ENCODE measurements around the gene ABHD8.

The ABHD8 gene

DNA sequence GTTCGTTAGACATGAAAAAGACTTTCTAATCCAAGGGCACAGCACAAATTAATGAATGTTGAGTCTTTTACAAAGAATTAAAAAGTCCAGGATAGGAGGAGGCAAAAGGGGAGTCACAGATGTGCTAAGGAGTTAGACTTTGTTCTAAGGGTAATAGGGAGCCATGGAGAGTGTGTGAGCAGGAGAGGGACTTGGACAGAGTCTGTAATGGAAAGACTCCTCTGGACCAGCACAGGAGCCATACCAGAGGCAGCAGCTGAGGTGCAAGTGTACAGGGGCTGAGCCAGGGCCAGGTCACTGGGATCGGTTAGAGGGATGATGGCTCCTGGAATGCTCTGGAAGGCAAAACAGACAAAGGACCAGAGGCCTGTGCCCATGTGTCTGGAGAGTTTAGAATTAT lies 44.7 kb upstream of the ABHD8 start:
- no peak for TF ChIP-seq CEBPB (IDR thresholded peaks at IDR 0.05)
- TF ChIP-seq YY1 (IDR thresholded peaks at IDR 0.05; ENCODE audit: low read depth): no peak
- TF ChIP-seq NFIC (IDR thresholded peaks at IDR 0.05): no peak
- TF ChIP-seq USF1 (IDR thresholded peaks at IDR 0.05): no peak
- TF ChIP-seq CREB1 (IDR thresholded peaks at IDR 0.05; ENCODE audit: low read depth): no peak

- TF ChIP-seq EP300 (IDR thresholded peaks at IDR 0.05; ENCODE audit: borderline replicate concordance) (no peak), EGR1 (IDR thresholded peaks at IDR 0.05) (no peak), USF1 (IDR thresholded peaks at IDR 0.05) (no peak), FOXM1 (IDR thresholded peaks at IDR 0.05; ENCODE audit: borderline replicate concordance, low read depth) (no peak), TEAD4 (IDR thresholded peaks at IDR 0.05) (no peak)
These were observed 44.1 kb upstream of the ABHD8 start for GRCh38 chr19:17347361-17347760.

GRCh38 chr19:17346109-17346671 lies 43.0 kb upstream of the ABHD8 start:
- no peak for TF ChIP-seq CREB1 (IDR thresholded peaks at IDR 0.05; ENCODE audit: low read depth)
- TF ChIP-seq RAD21 (IDR thresholded peaks at IDR 0.05; ENCODE audit: low read depth): peak; percentile 86
- no peak for TF ChIP-seq USF1 (IDR thresholded peaks at IDR 0.05)
- TF ChIP-seq TAF1 (IDR thresholded peaks at IDR 0.05; ENCODE audit: low read depth): no peak
- TF ChIP-seq ZBTB7A (IDR thresholded peaks at IDR 0.05; ENCODE audit: low read depth): no peak
- TF ChIP-seq YY1 (IDR thresholded peaks at IDR 0.05; ENCODE audit: low read depth): no peak
- 0 out of 2 replicates have a peak, but pooled peaks have one; percentile 12 for TF ChIP-seq MAX (IDR thresholded peaks at IDR 0.05)
- TF ChIP-seq CEBPB (IDR thresholded peaks at IDR 0.05): no peak
- TF ChIP-seq NFIC (IDR thresholded peaks at IDR 0.05): no peak
- no peak for TF ChIP-seq FOXM1 (IDR thresholded peaks at IDR 0.05; ENCODE audit: borderline replicate concordance, low read depth)

DNA sequence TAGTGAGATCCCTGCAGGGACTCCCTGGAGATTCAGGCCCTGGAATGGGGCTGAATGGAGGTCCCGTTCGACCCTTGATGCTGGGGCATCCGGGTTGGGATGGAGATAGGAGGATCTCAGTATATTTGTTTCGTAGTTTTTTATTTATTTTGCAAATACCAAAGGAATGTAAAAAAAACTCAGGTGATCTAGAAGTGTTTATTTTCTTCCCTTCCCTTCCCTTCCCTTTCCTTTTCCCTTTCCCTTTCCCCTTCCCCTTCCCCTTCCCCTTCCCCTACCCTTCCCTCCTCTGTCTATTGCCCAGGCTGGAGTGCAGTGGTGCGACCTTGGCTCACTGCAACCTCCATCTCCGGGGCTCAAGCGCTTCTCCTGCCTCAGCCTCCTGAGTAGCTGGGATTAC lies 38.6 kb upstream of the ABHD8 start:
- TF ChIP-seq EP300 (IDR thresholded peaks at IDR 0.05; ENCODE audit: borderline replicate concordance) (no peak), EGR1 (IDR thresholded peaks at IDR 0.05) (no peak), ZBTB7A (IDR thresholded peaks at IDR 0.05; ENCODE audit: low read depth) (no peak), RAD21 (IDR thresholded peaks at IDR 0.05; ENCODE audit: low read depth) (no peak), NFIC (IDR thresholded peaks at IDR 0.05) (no peak), CEBPB (IDR thresholded peaks at IDR 0.05) (no peak)

DNA sequence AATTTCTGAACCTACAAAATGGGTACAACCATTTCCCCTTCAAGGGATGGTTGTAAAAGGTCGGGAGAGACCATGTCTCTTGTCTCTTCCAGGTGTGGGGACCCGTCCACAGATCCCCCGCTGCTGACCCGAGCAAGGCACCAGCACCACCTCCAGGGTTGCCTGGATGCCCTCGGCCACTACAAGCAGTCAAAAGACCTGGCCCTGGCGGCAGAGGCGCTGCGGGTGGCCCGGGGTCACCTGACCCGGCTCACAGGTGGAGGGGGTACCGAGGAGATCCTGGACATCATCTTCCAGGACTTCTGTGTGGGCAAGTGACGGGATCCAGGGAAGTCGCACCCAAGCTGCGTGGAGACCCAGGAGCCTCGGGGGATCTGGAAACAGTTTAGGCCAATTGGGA lies 38.2 kb upstream of the ABHD8 start:
- TF ChIP-seq CEBPB (IDR thresholded peaks at IDR 0.05) (no peak), NFIC (IDR thresholded peaks at IDR 0.05) (no peak), TCF12 (IDR thresholded peaks at IDR 0.05; ENCODE audit: low read depth) (no peak), FOXM1 (IDR thresholded peaks at IDR 0.05; ENCODE audit: borderline replicate concordance, low read depth) (no peak), EGR1 (IDR thresholded peaks at IDR 0.05) (no peak), TEAD4 (IDR thresholded peaks at IDR 0.05) (no peak), RAD21 (IDR thresholded peaks at IDR 0.05; ENCODE audit: low read depth) (no peak), ZBTB7A (IDR thresholded peaks at IDR 0.05; ENCODE audit: low read depth) (no peak), CREB1 (IDR thresholded peaks at IDR 0.05; ENCODE audit: low read depth) (no peak), USF1 (IDR thresholded peaks at IDR 0.05) (no peak), TAF1 (IDR thresholded peaks at IDR 0.05; ENCODE audit: low read depth) (no peak), EP300 (IDR thresholded peaks at IDR 0.05; ENCODE audit: borderline replicate concordance) (no peak), YY1 (IDR thresholded peaks at IDR 0.05; ENCODE audit: low read depth) (no peak), MAX (IDR thresholded peaks at IDR 0.05) (no peak)
- TF ChIP-seq, protein P1, sequence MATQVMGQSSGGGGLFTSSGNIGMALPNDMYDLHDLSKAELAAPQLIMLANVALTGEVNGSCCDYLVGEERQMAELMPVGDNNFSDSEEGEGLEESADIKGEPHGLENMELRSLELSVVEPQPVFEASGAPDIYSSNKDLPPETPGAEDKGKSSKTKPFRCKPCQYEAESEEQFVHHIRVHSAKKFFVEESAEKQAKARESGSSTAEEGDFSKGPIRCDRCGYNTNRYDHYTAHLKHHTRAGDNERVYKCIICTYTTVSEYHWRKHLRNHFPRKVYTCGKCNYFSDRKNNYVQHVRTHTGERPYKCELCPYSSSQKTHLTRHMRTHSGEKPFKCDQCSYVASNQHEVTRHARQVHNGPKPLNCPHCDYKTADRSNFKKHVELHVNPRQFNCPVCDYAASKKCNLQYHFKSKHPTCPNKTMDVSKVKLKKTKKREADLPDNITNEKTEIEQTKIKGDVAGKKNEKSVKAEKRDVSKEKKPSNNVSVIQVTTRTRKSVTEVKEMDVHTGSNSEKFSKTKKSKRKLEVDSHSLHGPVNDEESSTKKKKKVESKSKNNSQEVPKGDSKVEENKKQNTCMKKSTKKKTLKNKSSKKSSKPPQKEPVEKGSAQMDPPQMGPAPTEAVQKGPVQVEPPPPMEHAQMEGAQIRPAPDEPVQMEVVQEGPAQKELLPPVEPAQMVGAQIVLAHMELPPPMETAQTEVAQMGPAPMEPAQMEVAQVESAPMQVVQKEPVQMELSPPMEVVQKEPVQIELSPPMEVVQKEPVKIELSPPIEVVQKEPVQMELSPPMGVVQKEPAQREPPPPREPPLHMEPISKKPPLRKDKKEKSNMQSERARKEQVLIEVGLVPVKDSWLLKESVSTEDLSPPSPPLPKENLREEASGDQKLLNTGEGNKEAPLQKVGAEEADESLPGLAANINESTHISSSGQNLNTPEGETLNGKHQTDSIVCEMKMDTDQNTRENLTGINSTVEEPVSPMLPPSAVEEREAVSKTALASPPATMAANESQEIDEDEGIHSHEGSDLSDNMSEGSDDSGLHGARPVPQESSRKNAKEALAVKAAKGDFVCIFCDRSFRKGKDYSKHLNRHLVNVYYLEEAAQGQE (IDR thresholded peaks at IDR 0.05; ENCODE audit: low read depth): no peak

GRCh38 chr19:17340871-17341357 lies 37.7 kb upstream of the ABHD8 start:
- TF ChIP-seq USF1 (IDR thresholded peaks at IDR 0.05) (no peak), TCF12 (IDR thresholded peaks at IDR 0.05; ENCODE audit: low read depth) (no peak), RAD21 (IDR thresholded peaks at IDR 0.05; ENCODE audit: low read depth) (no peak), ZBTB7A (IDR thresholded peaks at IDR 0.05; ENCODE audit: low read depth) (no peak), CEBPB (IDR thresholded peaks at IDR 0.05) (no peak), NFIC (IDR thresholded peaks at IDR 0.05) (no peak), EP300 (IDR thresholded peaks at IDR 0.05; ENCODE audit: borderline replicate concordance) (no peak), EGR1 (IDR thresholded peaks at IDR 0.05) (no peak), TAF1 (IDR thresholded peaks at IDR 0.05; ENCODE audit: low read depth) (no peak), FOXM1 (IDR thresholded peaks at IDR 0.05; ENCODE audit: borderline replicate concordance, low read depth) (no peak), YY1 (IDR thresholded peaks at IDR 0.05; ENCODE audit: low read depth) (no peak), MAX (IDR thresholded peaks at IDR 0.05) (no peak), CREB1 (IDR thresholded peaks at IDR 0.05; ENCODE audit: low read depth) (no peak), TEAD4 (IDR thresholded peaks at IDR 0.05) (no peak)
- TF ChIP-seq, protein P1 (IDR thresholded peaks at IDR 0.05; ENCODE audit: low read depth): no peak
